ENCODE measurements around the gene EVC2.
"Not testable (repeated sequence)": the region's sequence is repeated elsewhere in the genome, so short reads cannot be mapped to it uniquely, and the experiment has no call there.

The EVC2 gene

GRCh38 chr4:5631352-5632065 lies 76.8 kb downstream of the EVC2 start:
- DNase-seq (ENCODE audit: low read depth in 3 of 3), result no peak

GRCh38 chr4:5630762-5631161 lies 77.6 kb downstream of the EVC2 start:
- DNase-seq (ENCODE audit: low read depth in 3 of 3), result no peak

GRCh38 chr4:5629542-5629941 lies 78.8 kb downstream of the EVC2 start:
- no peak for DNase-seq (ENCODE audit: low read depth in 3 of 3)

GRCh38 chr4:5626913-5627312 lies 81.4 kb downstream of the EVC2 start:
- no peak for DNase-seq (ENCODE audit: low read depth in 3 of 3)

- DNase-seq (ENCODE audit: low read depth in 3 of 3), result no peak
These were observed 85.8 kb downstream of the EVC2 start for GRCh38 chr4:5622596-5622995.

- DNase-seq (ENCODE audit: low read depth in 3 of 3), result no peak
These were observed 88.3 kb downstream of the EVC2 start for GRCh38 chr4:5619913-5620625.

GRCh38 chr4:5618051-5618960 lies 90.1 kb downstream of the EVC2 start:
- DNase-seq (ENCODE audit: low read depth in 3 of 3), result no peak

- DNase-seq (ENCODE audit: low read depth in 3 of 3), result no peak
These were observed 91.9 kb downstream of the EVC2 start for GRCh38 chr4:5616331-5616950.

GRCh38 chr4:5615496-5616075 lies 92.8 kb downstream of the EVC2 start:
- DNase-seq (ENCODE audit: low read depth in 3 of 3), result no peak

GRCh38 chr4:5611750-5612149 lies 96.6 kb downstream of the EVC2 start:
- no peak for DNase-seq (ENCODE audit: low read depth in 3 of 3)

- no peak for DNase-seq (ENCODE audit: low read depth in 3 of 3)
These were observed 98.9 kb downstream of the EVC2 start for GRCh38 chr4:5609306-5610007.

GRCh38 chr4:5593828-5594227 lies 114.5 kb downstream of the EVC2 start:
- DNase-seq (ENCODE audit: low read depth in 3 of 3), result not testable (repeated sequence)

GRCh38 chr4:5592272-5592671 lies 116.1 kb downstream of the EVC2 start:
- no peak for DNase-seq (ENCODE audit: low read depth in 3 of 3)

GRCh38 chr4:5589495-5589894 lies 118.9 kb downstream of the EVC2 start:
- no peak for DNase-seq (ENCODE audit: low read depth in 3 of 3)

GRCh38 chr4:5588046-5588445 lies 120.3 kb downstream of the EVC2 start:
- DNase-seq (ENCODE audit: low read depth in 3 of 3), result no peak

- DNase-seq (ENCODE audit: low read depth in 3 of 3), result no peak
These were observed 132.4 kb downstream of the EVC2 start for GRCh38 chr4:5575941-5576340.

GRCh38 chr4:5574386-5574785 lies 134.0 kb downstream of the EVC2 start:
- DNase-seq (ENCODE audit: low read depth in 3 of 3), result no peak

GRCh38 chr4:5573965-5574364 lies 134.4 kb downstream of the EVC2 start:
- no peak for DNase-seq (ENCODE audit: low read depth in 3 of 3)

GRCh38 chr4:5572751-5573150 lies 135.6 kb downstream of the EVC2 start:
- DNase-seq (ENCODE audit: low read depth in 3 of 3), result no peak

- no peak for DNase-seq (ENCODE audit: low read depth in 3 of 3)
These were observed 136.2 kb downstream of the EVC2 start for GRCh38 chr4:5572114-5572513.

- no peak for DNase-seq (ENCODE audit: low read depth in 3 of 3)
These were observed 136.7 kb downstream of the EVC2 start for GRCh38 chr4:5571646-5572045.

Measured in stimulated activated CD4-positive, alpha-beta T cell treated with anti-CD3 and anti-CD28 coated beads, TNF-alpha, amount 100 ng/mL, for 48 hours (primary cell).